Heart left ventricle (tissue), 13 donors: ENCODE measurements around the gene CDK2.

Experiments used
- CTCF ChIP-seq, 12 donors: fragments of 200-600 bp; sonication (generic) in 4 of 12; IDR thresholded peaks; one replicate each; pipeline versions ENCODE4 v1.5.0 to v1.8.0; 2018 to 2022; ENCODE audit warnings: antibody characterized with exemption in 12 of 12, mild to moderate bottlenecking in 5 of 12
- POLR2A ChIP-seq, 2 donors: fragments of 450-650 bp; IDR thresholded peaks; one replicate each; pipeline ENCODE4 v1.6.1; 2017; ENCODE audit warnings: antibody characterized with exemption in 2 of 2, mild to moderate bottlenecking in 2 of 2, moderate library complexity in 2 of 2
- donor health status: ischemic (EF 13 %, LVEDD 7.1; RV severe dilation, severe dysfunction).
- donor health status: DM: no; HTN: yes; CAD: no.
- donor health status: DM: no; HTN: no; CAD: no.
- donor health status: ischemic (EF 25% LVEDD 6.9; RV normal size, moderate dysfunction).
- donor health status: ischemic (EF 25% LVEDD 5.7; RV mildly dilated, moderate dysfunction).
- donor health status: ischemic (EF 35%, LVEDD 5.7; RV mildly dilated, moderate dysfunction).
- donor health status: nonischemic (EF 11% LVEDD 7.7; RV severe dilation, severe dysfunction).
- donor health status: DM: yes; HTN: yes; CAD: no.
- donor health status: PGD.
- donor health status: ischemic (EF 29% LVEDD 5.4; RV normal size, mild dysfunction).
- donor health status: nonischemic (EF 23%, LVEDD 6.1; RV moderate dilation, normal function).

- no peak for TF ChIP-seq CTCF (IDR thresholded peaks at IDR 0.05)
- no peak for TF ChIP-seq POLR2A (IDR thresholded peaks at IDR 0.05)
Observed at GRCh38 chr12:55963760-55964159, 2.9 kb upstream of the CDK2 start.
